Neural progenitor cell (in vitro differentiated cells): ENCODE measurements around the gene NAPG.

Source experiments
- EZH2 ChIP-seq: fragments of 200-600 bp; sonication (generic); IDR thresholded peaks from 2 replicates; pipeline ENCODE4 v1.6.1; 2017; ENCODE audit warnings: antibody characterized with exemption, mild to moderate bottlenecking, moderate library complexity
- EZH2phosphoT487 ChIP-seq: fragments of 200-600 bp; sonication (generic); IDR thresholded peaks from 2 replicates; pipeline ENCODE4 v1.6.1; 2017; ENCODE audit warnings: antibody characterized with exemption
- TF ChIP-seq, protein P1 (sequence below): fragments of 200-600 bp; sonication (generic); IDR thresholded peaks from 2 replicates; pipeline ENCODE4 v1.5.1; 2017; ENCODE audit warnings: antibody characterized with exemption, mild to moderate bottlenecking

- TF ChIP-seq EZH2 (no peak), EZH2phosphoT487 (no peak)
- TF ChIP-seq, protein P1, sequence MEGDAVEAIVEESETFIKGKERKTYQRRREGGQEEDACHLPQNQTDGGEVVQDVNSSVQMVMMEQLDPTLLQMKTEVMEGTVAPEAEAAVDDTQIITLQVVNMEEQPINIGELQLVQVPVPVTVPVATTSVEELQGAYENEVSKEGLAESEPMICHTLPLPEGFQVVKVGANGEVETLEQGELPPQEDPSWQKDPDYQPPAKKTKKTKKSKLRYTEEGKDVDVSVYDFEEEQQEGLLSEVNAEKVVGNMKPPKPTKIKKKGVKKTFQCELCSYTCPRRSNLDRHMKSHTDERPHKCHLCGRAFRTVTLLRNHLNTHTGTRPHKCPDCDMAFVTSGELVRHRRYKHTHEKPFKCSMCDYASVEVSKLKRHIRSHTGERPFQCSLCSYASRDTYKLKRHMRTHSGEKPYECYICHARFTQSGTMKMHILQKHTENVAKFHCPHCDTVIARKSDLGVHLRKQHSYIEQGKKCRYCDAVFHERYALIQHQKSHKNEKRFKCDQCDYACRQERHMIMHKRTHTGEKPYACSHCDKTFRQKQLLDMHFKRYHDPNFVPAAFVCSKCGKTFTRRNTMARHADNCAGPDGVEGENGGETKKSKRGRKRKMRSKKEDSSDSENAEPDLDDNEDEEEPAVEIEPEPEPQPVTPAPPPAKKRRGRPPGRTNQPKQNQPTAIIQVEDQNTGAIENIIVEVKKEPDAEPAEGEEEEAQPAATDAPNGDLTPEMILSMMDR: no peak
Observed at GRCh38 chr18:10519366-10519765, 6.5 kb upstream of the NAPG start.
